HepG2 (cell line): ENCODE measurements around the gene FNBP1L. TPM values are rescaled to one million over a fixed set of nuclear protein-coding genes. Genes with fewer than 3 reads are reported as not detected.

Source experiments
- DR1 ChIP-seq: sonication (generic); formaldehyde crosslinking; IDR thresholded peaks from 2 replicates; pipeline ENCODE4 v1.8.0; 2021; ENCODE audit warnings: mild to moderate bottlenecking, missing genetic modification reagents, inconsistent platforms
- FOXJ3 ChIP-seq: sonication (generic); formaldehyde crosslinking; IDR thresholded peaks from 2 replicates; pipeline ENCODE4 v1.4.0; 2020; ENCODE audit warnings: missing genetic modification reagents, mild to moderate bottlenecking, borderline replicate concordance
- MIER3 ChIP-seq: IDR thresholded peaks from 2 replicates; pipeline ENCODE4 v1.6.1; 2016; ENCODE audit warnings: missing compliant biosample characterization, borderline replicate concordance
- NCOR1 ChIP-seq: fragments of 200-600 bp; sonication (generic); IDR thresholded peaks from 2 replicates; pipeline ENCODE4 v1.7.0; 2017; ENCODE audit warnings: antibody characterized with exemption, low read length, borderline replicate concordance
- ZNF160 ChIP-seq: sonication (generic); formaldehyde crosslinking; IDR thresholded peaks from 2 replicates; pipeline ENCODE4 v1.8.0; 2022; ENCODE audit warnings: mild to moderate bottlenecking, inconsistent platforms, missing genetic modification reagents
- ZNF891 ChIP-seq: sonication (generic); formaldehyde crosslinking; IDR thresholded peaks from 2 replicates; pipeline ENCODE4 v1.5.0; 2020; ENCODE audit warnings: mild to moderate bottlenecking, missing genetic modification reagents
- polyA plus RNA-seq, 8 experiments: library from polyadenylated mRNA; depleted of rRNA in 3 of 8; stranded (reverse) in 7 of 8; unstranded in 1 of 8; fragments of >200 nt; fragmentation: Illumina TruSeq in 4 of 8; extraction: Trizol in 4 of 8; gene quantifications; 2 replicates each; pipeline versions ENCODE4 v1.2.1 to v1.2.3, GENCODE V29; 2011 to 2016; ENCODE audit warnings: low read depth in 4 of 8, missing spikeins in 1 of 8, mixed read lengths in 1 of 8; ENCODE audit not compliant: insufficient read depth in 1 of 8
- total RNA-seq, 5 experiments: library from RNA; depleted of rRNA; stranded (reverse); fragments of >200 nt; fragmentation: Illumina TruSeq; extraction: Trizol; gene quantifications; 2 replicates each; pipeline ENCODE4 v1.2.3, GENCODE V29; 2016; ENCODE audit warnings: low read depth in 1 of 5
- TF ChIP-seq, protein P1 (sequence below): sonication (generic); formaldehyde crosslinking; IDR thresholded peaks from 2 replicates; pipeline ENCODE4 v1.5.0; 2020; ENCODE audit warnings: mild to moderate bottlenecking, missing genetic modification reagents
- TF ChIP-seq, protein P2 (sequence below): sonication (generic); formaldehyde crosslinking; IDR thresholded peaks from 2 replicates; pipeline ENCODE4 v1.8.1; 2022; ENCODE audit warnings: mild to moderate bottlenecking, missing genetic modification reagents
- TF ChIP-seq, protein P3 (sequence below): sonication (generic); formaldehyde crosslinking; IDR thresholded peaks from 2 replicates; pipeline ENCODE4 v1.5.0; 2020; ENCODE audit warnings: mild to moderate bottlenecking, missing genetic modification reagents
- TF ChIP-seq, protein P4 (sequence below): sonication (generic); formaldehyde crosslinking; IDR thresholded peaks from 2 replicates; pipeline ENCODE4 v1.4.0; 2020; ENCODE audit warnings: mild to moderate bottlenecking, missing genetic modification reagents
- TF ChIP-seq, protein P5 (sequence below): sonication (generic); formaldehyde crosslinking; IDR thresholded peaks from 2 replicates; pipeline ENCODE4 v1.4.0; 2020; ENCODE audit warnings: missing genetic modification reagents

Gene FNBP1L
- total and polyA plus RNA-seq, 2 of the 13 experiments (the other 11 are each of a cell fraction or from before 2014, with no cell fraction given): 24.1 to 27.1 TPM

DNA sequence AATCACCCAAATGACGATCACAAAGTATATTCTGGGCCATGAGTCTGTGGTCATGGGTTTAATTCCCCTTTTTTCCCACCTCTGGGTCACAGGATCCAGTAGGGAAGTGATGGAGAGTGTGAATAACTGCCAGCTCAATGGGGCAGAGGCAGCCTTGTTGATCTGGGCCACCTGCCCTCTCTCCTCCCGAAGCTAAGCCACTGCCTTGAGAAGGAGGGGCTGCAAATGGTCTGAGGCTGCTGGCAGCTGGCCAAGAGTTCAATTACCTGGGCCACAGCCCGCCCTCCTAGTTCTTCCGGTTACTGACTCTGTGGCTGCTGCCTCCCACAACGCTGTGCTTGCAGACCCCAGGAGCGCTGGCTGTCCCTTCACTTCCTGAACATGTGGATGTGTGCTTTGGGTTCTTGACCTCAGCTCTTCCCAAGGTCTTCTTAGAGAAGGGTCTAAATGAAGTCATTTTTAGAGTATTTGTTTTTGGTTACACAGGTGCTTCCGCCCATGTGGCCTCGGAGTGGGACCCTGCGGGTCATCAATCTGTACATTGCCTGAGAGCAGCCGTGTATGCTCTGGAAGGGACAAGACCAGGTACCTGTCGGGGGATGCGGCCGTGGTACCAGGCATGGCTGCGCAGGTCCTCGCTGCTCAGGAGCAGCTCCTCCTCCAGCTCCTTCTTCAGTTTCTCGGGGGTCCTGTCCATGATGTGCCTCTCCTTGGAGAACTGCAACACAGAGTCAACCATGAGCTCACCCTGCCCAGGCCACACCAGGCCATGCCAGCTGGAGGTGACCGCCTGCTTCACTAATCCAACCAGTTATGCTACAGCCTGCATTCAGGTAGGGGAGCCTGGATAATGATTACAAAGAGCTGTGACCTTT is 144.0 kb downstream of the FNBP1L start (continued):
- TF ChIP-seq, protein P1, sequence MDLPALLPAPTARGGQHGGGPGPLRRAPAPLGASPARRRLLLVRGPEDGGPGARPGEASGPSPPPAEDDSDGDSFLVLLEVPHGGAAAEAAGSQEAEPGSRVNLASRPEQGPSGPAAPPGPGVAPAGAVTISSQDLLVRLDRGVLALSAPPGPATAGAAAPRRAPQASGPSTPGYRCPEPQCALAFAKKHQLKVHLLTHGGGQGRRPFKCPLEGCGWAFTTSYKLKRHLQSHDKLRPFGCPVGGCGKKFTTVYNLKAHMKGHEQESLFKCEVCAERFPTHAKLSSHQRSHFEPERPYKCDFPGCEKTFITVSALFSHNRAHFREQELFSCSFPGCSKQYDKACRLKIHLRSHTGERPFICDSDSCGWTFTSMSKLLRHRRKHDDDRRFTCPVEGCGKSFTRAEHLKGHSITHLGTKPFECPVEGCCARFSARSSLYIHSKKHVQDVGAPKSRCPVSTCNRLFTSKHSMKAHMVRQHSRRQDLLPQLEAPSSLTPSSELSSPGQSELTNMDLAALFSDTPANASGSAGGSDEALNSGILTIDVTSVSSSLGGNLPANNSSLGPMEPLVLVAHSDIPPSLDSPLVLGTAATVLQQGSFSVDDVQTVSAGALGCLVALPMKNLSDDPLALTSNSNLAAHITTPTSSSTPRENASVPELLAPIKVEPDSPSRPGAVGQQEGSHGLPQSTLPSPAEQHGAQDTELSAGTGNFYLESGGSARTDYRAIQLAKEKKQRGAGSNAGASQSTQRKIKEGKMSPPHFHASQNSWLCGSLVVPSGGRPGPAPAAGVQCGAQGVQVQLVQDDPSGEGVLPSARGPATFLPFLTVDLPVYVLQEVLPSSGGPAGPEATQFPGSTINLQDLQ (CRISPR knock-in tag): no peak; the same call in 1 of the 2 replicates
- TF ChIP-seq, protein P2, sequence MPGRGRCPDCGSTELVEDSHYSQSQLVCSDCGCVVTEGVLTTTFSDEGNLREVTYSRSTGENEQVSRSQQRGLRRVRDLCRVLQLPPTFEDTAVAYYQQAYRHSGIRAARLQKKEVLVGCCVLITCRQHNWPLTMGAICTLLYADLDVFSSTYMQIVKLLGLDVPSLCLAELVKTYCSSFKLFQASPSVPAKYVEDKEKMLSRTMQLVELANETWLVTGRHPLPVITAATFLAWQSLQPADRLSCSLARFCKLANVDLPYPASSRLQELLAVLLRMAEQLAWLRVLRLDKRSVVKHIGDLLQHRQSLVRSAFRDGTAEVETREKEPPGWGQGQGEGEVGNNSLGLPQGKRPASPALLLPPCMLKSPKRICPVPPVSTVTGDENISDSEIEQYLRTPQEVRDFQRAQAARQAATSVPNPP (CRISPR knock-in tag): peak; percentile 45; the same call in 1 of the 2 replicates
- TF ChIP-seq MIER3 (CRISPR knock-in tag): peak; percentile 18; the same call in 1 of the 2 replicates
- peak; percentile 63; the same call in 1 of the 2 replicates for TF ChIP-seq ZNF891 (CRISPR knock-in tag)
- TF ChIP-seq, protein P3, sequence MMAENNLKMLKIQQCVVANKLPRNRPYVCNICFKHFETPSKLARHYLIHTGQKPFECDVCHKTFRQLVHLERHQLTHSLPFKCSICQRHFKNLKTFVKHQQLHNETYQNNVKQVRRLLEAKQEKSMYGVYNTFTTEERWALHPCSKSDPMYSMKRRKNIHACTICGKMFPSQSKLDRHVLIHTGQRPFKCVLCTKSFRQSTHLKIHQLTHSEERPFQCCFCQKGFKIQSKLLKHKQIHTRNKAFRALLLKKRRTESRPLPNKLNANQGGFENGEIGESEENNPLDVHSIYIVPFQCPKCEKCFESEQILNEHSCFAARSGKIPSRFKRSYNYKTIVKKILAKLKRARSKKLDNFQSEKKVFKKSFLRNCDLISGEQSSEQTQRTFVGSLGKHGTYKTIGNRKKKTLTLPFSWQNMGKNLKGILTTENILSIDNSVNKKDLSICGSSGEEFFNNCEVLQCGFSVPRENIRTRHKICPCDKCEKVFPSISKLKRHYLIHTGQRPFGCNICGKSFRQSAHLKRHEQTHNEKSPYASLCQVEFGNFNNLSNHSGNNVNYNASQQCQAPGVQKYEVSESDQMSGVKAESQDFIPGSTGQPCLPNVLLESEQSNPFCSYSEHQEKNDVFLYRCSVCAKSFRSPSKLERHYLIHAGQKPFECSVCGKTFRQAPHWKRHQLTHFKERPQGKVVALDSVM (CRISPR knock-in tag): peak; percentile 66; the same call in 1 of the 2 replicates
- TF ChIP-seq NCOR1: peak; percentile 62; the same call in 1 of the 2 replicates
- peak; percentile 71; the same call in 1 of the 2 replicates for TF ChIP-seq FOXJ3 (CRISPR knock-in tag)
- TF ChIP-seq ZNF160 (CRISPR knock-in tag): peak; percentile 22; the same call in 1 of the 2 replicates
- TF ChIP-seq, protein P4, sequence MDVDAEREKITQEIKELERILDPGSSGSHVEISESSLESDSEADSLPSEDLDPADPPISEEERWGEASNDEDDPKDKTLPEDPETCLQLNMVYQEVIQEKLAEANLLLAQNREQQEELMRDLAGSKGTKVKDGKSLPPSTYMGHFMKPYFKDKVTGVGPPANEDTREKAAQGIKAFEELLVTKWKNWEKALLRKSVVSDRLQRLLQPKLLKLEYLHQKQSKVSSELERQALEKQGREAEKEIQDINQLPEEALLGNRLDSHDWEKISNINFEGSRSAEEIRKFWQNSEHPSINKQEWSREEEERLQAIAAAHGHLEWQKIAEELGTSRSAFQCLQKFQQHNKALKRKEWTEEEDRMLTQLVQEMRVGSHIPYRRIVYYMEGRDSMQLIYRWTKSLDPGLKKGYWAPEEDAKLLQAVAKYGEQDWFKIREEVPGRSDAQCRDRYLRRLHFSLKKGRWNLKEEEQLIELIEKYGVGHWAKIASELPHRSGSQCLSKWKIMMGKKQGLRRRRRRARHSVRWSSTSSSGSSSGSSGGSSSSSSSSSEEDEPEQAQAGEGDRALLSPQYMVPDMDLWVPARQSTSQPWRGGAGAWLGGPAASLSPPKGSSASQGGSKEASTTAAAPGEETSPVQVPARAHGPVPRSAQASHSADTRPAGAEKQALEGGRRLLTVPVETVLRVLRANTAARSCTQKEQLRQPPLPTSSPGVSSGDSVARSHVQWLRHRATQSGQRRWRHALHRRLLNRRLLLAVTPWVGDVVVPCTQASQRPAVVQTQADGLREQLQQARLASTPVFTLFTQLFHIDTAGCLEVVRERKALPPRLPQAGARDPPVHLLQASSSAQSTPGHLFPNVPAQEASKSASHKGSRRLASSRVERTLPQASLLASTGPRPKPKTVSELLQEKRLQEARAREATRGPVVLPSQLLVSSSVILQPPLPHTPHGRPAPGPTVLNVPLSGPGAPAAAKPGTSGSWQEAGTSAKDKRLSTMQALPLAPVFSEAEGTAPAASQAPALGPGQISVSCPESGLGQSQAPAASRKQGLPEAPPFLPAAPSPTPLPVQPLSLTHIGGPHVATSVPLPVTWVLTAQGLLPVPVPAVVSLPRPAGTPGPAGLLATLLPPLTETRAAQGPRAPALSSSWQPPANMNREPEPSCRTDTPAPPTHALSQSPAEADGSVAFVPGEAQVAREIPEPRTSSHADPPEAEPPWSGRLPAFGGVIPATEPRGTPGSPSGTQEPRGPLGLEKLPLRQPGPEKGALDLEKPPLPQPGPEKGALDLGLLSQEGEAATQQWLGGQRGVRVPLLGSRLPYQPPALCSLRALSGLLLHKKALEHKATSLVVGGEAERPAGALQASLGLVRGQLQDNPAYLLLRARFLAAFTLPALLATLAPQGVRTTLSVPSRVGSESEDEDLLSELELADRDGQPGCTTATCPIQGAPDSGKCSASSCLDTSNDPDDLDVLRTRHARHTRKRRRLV: no peak
- TF ChIP-seq, protein P5, sequence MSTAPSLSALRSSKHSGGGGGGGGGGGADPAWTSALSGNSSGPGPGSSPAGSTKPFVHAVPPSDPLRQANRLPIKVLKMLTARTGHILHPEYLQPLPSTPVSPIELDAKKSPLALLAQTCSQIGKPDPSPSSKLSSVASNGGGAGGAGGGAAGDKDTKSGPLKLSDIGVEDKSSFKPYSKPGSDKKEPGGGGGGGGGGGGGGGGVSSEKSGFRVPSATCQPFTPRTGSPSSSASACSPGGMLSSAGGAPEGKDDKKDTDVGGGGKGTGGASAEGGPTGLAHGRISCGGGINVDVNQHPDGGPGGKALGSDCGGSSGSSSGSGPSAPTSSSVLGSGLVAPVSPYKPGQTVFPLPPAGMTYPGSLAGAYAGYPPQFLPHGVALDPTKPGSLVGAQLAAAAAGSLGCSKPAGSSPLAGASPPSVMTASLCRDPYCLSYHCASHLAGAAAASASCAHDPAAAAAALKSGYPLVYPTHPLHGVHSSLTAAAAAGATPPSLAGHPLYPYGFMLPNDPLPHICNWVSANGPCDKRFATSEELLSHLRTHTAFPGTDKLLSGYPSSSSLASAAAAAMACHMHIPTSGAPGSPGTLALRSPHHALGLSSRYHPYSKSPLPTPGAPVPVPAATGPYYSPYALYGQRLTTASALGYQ: no peak
- TF ChIP-seq DR1 (CRISPR knock-in tag): no peak
